ENCODE data around the gene ORAI2.
"Not testable (repeated sequence)": the region's sequence is repeated elsewhere in the genome, so short reads cannot be mapped to it uniquely, and the experiment has no call there.

Gene ORAI2

DNA sequence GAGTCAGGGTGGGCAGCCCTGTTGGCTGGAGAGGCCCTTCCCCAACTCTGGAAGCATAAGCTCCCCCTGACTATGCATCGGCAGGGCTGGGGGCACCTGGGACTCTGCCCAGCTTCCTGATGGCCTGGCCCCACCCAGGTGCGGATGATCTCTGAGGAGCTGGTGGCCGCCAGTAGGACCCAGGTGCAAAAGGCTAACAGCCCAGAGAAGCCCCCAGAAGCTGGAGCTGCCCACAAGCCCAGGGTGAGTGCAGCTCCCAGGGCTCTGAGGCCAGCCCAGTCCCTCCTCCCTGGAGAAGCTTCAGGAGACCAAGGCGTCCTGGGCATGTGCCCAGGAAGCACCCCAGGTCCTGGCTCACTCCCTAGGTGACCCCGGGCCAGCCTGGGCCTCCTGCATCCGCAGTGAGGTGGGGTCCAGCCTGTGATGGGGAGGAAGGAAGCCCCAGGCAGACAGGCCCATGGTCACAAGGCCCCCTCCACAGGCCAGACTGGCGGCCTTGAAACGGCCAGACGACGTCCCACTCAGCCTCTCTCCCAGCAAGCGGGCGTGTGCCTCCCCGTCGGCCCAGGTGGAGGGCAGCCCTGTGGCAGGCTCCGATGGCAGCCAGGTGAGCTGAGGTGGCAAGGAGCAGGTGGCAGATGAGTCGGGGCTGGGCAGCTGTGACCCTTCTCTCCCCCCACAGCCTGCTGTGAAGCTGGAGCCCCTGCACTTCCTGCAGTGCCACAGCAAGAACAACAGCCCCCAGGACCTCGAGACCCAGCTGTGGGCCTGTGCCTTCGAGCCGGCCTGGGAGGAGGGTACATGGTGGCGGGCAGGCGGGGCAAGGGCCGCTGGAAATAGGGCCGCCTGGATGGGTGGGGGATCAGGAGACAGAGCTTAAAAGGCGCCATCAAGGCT lies 34.5 kb downstream of the ORAI2 start:
- in situ Hi-C loops (cut with HindIII; ENCODE audit: low sequenced_read_pairs) = no loop called here

DNA sequence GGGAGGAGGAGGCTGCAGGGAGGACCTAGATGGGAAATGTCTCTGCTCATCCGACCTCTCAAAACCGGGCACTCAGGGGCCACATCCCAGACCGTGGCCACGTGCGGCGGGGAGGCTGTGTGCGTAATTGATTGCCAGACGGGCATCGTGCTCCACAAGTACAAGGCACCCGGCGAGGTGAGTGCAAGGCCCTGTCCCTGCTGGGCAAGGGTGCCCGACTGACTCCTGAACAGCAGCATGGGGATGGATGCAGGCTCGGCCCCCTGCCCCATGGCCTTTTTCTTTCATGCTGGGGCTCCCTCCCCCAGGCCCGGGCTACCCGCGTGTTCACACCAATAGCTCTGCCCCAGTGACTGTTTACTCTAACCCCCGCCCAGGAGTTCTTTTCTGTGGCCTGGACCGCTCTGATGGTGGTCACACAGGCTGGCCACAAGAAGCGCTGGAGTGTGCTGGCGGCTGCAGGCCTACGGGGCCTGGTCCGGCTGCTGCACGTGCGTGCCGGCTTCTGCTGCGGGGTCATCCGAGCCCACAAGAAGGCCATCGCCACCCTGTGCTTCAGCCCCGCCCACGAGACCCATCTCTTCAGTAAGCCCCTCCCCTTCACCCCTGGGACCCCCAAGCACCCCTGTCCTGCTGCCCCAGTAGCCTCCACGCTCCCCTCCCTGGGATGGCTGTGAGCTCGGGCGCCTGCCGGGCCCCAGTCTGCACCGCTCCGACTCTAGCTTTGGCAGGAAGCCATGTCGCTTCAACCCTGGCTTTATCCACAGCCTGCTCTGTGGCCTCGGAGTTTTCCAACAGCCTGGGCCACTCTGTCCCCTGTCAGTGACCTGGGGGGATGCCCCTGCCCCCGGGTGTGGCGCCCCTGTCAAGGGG lies 35.3 kb downstream of the ORAI2 start:
- in situ Hi-C loops (cut with HindIII; ENCODE audit: low sequenced_read_pairs) = no loop called here

DNA sequence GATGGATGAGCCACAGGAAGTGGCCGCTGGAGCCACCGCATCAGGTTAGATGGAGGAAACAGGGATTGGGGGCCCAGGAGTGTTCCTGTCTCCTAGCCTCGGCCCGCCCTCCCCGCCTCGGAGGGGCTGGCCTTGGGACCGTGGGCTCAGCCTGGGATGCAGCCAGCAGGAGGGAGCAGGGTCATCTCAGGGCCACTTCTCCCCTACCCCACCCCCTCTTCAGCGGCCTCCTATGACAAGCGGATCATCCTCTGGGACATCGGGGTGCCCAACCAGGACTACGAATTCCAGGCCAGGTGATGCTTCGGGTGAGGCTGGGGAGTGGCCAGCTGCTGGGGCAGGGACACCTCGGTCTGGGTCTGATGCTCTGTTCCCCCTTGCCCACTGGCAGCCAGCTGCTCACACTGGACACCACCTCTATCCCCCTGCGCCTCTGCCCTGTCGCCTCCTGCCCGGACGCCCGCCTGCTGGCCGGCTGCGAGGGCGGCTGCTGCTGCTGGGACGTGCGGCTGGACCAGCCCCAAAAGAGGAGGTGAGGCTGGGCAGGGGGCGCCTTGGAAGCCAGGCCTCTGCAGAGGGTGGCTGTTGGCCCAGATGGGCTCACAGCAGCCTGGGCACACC lies 36.1 kb downstream of the ORAI2 start:
- in situ Hi-C loops (cut with HindIII; ENCODE audit: low sequenced_read_pairs) = no loop called here

DNA sequence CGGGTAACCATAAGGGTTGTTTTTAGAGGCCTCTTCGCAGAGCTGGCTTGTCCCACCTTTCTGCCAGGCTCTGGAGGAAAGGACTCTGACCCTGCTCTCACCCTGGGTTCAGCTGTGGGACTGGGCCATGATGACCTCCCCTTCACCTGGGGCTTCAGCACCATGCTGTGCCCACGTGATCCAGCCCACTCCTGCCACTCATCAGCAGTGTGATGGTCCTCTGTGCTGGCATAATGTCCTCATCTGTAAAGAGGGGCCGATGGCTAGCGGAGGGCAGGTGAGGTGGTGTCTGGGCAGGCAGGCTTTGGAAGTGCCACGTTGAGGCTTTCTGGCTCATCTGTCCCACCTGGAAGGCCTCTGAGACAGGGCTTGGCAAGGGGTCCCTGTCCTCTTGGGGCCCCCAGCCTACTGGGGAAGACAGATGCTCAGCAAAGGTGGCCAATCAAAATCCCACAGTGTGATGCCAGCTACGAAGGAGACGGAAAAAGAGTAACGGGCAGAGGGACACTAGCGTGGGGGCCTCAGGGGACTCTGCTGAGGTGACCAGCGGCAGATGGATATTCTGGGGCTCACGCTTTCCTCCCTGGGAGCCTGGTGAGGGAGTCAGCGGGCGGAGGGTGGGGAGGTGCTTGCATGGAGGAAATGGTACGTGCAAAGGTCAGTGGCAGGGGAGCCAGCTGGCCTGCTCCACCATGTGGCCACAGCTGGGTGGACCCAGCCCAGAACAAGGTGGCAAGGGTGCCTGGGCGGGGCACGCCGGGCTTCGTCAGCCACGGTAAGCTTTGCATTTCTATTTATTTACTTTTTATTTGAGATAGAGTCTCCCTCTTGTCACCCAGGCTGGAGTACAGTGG lies 36.8 kb downstream of the ORAI2 start:
- in situ Hi-C loops (cut with HindIII; ENCODE audit: low sequenced_read_pairs) = no loop called here

DNA sequence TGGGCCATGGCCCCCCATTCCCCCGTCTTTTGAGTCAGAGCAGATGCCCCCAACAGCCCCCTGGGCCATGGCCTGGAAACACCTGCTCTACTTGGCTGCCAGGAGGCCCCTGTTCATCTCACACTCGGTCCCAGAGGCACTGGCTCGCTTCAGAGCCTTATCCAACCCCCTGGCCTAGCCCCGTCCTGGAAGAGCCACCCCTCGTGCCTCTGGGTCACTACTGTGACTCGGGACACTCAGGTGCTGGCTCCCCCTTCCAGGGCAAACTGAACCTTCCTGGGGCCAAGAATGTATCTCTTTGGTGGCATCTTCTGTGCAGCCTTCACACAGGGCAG lies 38.4 kb downstream of the ORAI2 start:
- in situ Hi-C loops (cut with HindIII; ENCODE audit: low sequenced_read_pairs) = no loop called here

DNA sequence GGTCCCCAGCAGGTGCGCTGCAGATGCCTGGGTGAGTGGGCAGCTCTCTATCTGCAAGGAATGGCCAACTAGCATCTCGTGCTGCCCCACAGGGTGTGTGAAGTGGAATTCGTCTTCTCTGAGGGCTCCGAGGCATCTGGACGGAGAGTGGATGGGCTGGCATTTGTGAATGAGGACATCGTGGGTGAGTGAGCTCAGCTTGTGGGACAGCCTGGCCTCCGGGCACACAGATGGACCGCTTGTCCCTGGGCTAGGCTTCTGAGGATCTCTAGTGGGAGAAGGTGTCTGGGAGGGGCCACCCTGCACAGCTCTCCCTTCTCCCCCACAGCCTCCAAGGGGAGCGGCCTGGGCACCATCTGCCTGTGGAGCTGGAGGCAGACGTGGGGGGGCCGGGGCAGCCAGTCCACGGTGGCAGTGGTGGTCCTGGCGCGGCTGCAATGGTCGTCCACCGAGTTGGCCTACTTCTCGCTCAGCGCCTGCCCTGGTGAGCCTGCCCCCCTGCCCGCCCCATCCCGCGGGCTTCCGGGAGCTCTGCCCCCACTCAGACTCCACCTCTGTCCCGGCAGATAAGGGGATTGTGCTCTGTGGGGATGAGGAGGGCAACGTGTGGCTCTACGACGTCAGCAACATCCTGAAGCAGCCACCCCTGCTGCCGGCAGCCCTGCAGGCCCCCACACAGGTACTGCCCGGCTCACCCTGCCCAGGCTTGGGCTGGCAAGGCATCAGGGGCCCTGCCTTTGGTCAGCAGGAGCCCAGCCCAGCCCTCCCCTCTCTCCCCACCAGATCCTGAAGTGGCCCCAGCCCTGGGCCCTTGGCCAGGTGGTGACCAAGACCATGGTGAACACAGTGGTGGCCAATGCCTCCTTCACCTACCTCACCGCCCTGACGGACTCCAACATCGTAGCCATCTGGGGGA lies 39.0 kb downstream of the ORAI2 start:
- in situ Hi-C loops (cut with HindIII; ENCODE audit: low sequenced_read_pairs) = no loop called here

DNA sequence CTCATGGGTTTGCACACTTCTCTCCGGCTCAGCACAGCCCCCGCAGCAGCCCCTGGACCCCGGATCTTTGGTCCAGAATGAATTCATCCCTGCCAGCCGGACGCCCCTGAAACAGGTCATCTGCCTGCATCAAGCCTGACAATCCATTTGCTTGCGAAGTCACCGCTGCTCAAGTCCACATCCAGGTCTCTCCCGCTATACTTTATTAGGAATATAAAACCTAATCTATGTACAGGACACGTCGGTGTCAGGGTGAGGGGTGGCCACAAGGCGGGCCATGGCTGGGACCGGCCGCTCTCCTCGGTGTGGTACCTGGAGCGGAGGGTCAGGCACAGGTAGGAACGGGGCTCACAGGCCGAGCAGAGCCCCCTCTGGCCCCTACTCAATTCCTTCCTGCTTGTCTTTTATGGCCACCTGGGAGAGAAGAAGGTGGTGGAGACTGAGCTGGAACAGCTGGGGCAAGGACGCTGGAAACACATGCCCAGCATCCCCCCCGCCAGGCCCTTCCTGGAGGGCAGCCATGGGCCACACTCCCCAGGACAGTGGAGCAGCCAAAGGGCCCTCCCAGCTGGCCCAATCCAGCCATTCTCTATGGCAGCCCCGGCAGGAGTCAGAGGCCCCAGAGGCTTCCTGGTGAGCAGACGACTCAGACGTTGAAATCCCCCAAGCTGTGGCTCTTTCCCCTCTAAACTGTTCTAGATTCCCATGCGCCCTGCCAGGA lies 40.1 kb downstream of the ORAI2 start:
- in situ Hi-C loops (cut with HindIII; ENCODE audit: low sequenced_read_pairs) = no loop called here

DNA sequence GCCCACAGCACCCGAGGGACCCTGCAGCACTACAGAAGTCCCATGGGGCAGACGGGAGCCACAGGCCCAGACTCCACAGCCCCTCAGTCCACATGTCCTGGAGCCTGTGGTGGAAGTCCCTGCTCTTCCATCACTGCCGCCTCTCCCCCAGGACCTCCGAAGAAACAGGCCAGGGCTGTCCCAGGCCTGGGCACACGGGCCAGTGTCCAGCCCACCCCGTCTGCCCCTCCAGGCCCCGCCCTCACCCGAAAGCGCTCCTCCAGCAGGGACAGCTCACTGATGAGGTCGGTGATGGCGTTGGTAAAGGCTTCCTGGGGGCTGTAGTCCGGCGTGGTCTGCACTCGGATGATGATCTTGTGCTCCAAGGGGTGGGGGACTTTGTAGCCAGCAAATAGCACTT lies 40.7 kb downstream of the ORAI2 start:
- in situ Hi-C loops (cut with HindIII; ENCODE audit: low sequenced_read_pairs) = not testable (repeated sequence)

DNA sequence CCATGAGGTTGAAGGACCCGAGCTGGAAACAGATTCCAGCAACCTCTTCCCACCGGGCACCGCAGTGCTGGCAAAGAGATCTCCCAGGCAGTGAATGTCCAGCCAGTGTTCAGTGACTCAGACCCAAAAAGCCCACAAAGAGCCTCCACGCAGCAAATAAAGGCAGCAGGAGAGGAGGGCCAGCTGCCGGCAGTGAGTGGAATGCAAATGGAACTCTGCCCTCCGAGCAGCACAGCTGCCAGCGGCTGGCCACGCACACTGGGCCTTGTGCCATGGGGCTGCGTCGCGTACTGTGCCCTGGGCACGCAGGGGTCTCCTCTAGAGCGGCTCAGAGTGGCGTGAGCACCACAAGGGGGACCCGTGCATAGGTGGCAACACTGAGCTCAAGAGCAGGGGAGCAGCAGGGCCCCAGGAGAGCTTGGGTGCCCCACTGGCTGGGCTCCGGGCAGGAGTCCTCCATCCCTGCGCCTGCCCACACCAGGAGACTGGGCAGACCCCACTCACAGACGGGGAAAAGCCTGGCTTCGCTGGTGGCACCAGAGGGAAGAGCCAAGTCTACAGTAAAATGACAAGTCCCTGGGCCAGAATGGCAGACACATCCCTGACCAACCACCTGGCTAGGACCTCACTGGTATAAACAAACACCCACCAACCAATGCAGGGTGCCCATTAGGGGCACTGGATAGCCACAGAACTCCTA lies 41.5 kb downstream of the ORAI2 start:
- in situ Hi-C loops (cut with HindIII; ENCODE audit: low sequenced_read_pairs) = not testable (repeated sequence)

DNA sequence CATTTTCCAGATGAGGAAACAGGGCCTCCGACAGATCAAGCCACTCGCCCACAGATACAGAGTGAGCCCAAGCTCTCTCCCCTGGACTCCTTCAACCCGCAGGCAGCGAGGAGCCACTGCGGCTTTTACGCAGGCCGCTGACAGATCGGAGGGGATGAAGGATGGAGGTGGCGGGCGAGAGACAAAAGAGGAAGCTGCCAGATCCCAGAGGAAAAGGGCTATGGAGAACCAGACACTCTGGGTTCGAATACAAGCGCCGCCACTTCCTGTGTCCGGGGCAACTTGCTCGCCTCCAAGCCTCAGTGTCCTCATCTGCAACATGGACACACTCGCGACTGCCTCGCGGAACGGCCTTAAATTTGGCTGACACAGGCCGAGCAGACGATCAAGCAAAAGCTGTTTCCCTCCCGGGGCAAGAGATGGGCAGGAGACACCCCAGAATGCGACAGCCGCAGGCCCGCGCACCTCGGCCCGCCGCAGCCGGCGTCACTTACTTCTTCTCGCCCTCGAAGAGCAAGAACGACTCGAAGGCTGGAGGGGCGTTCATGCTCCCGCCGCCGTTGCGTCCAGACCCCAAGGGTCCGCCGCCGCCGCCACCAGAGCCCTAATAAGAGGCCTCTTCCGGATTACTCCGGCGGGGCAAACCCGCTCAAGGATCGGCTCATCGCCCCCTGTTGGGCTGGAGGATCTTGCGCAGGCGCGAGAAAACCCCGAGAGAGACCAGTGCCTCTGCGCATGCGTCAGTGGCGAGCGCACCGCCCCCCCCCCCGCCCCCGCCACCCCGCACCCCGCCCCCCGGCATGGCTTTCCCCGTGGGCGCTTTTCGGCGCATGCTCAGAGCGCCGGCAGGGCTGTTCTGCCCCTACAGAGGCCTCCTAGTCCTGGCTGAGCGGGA lies 45.2 kb downstream of the ORAI2 start, which contains the start of gene POLR2J:
Gene POLR2J (minus strand): TSS at position 609 of the 895 bp plus-strand sequence. CDS start 62 bp downstream, at position 547.
- in situ Hi-C loops (cut with HindIII; ENCODE audit: low sequenced_read_pairs) = not testable (repeated sequence)

DNA sequence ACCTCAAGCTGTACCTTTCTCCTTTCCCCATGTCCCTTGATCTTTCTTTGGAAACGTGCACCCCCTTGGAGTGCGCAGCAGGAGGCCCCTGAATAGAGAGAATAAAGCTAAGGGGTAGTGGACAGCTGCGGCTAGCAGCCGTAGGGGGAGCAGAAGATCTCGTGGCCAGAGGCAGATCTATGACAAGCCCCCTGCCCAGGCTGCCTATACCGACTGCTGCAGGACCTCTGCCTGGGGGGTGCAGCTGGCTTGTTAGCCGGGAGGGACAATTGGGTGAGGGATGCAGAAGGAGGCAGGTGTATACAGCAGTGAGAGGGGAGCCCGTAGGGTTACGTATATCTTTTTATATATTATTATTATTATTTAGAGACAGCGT lies 45.8 kb downstream of the ORAI2 start:
- in situ Hi-C loops (cut with HindIII; ENCODE audit: low sequenced_read_pairs) = not testable (repeated sequence)

DNA sequence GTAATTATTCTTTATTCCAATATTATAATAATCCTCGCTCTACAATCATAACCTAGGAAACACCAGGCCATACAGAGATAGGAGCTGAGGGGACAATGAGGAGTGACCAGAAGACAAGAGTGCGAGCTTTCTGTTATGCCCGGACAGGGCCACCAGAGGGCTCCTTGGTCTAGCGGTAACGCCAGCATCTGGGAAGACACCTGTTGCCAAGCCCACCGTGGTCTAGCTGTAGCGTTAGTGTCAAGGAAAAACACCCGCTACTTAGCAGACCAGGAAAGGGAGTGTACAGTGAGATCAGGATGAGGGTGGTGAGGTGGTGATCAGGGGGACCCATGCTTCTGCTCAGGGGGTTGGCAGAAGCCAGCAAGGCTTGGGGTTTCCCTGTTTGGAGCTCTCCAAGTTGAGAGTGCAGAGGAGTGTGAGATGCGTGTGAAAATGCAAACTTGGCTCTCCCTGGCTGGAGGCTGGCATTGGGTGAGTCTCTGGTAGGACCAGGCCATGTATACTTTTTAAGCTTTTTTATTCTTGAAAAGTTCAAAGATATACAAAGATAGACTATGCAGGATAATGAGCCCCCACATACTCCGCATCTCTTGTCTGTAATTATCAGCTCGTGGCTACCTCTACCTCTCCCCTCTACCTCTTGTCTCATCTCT lies 46.7 kb downstream of the ORAI2 start:
- in situ Hi-C loops (cut with HindIII; ENCODE audit: low sequenced_read_pairs) = not testable (repeated sequence)

DNA sequence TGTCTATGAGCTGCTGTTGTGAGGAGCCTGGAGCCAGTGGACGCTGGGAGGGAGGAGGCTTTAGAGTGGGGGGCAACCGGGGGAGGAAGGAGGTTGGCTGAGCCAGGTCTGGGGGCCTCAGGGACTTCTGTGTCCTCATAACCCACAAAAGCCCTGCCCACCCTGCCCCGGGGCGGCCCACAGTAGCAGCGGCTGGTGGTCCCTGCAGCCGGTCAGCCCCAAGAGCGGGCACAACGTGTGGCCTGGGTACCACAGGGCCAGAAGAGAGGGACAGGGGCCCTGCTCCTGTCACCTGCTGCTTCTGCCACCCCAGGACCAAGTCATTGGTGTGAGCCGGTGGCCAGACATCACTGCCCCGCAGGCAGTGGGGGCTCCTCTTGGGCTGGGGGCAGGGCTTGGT lies 48.6 kb downstream of the ORAI2 start:
- in situ Hi-C loops (cut with HindIII; ENCODE audit: low sequenced_read_pairs) = not testable (repeated sequence)

DNA sequence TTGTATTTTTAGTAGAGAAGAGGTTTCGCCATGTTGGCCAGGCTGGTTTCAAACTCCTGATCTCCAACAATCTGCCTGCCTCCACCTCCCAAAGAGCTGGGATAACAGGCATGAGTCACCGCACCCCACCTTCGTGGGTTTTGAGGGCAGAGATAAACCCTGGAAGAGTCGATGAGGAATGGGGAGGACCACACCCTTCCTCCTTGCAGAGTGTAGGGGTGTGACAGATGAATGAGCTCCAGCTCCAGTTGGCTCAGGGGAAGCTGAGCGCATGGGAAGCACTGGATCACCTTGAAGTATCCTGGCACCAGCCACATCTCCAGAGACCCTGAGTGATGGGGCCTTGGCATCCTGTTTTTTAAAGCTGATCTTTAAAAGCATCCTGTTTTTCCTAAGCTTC lies 50.9 kb downstream of the ORAI2 start:
- in situ Hi-C loops (cut with HindIII; ENCODE audit: low sequenced_read_pairs) = not testable (repeated sequence)

DNA sequence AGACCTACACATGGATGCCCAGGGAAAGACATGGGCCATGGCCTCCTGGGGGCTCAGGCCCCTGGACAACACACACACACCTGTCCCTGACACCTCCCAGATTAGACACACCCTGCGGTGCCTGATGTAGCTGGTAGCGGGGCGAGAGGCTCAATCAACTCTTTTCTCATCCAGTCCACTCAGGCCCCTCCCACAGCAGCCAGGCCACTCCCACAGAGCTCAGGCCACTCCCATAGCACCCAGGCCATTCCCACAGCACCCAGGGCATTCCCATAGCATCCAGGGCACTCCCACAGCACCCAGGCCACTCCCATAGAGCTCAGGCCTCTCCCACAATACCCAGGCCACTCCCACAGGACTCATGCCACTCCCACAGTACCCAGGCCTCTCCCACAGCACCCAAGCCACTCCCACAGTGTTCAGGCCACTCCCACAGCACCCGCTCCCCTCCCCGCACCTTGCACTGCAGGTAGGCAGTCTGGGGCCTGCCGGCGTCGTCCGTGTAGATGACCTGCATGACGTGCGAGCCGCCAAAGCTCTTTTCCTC lies 57.2 kb downstream of the ORAI2 start:
- in situ Hi-C loops (cut with HindIII; ENCODE audit: low sequenced_read_pairs) = not testable (repeated sequence)

DNA sequence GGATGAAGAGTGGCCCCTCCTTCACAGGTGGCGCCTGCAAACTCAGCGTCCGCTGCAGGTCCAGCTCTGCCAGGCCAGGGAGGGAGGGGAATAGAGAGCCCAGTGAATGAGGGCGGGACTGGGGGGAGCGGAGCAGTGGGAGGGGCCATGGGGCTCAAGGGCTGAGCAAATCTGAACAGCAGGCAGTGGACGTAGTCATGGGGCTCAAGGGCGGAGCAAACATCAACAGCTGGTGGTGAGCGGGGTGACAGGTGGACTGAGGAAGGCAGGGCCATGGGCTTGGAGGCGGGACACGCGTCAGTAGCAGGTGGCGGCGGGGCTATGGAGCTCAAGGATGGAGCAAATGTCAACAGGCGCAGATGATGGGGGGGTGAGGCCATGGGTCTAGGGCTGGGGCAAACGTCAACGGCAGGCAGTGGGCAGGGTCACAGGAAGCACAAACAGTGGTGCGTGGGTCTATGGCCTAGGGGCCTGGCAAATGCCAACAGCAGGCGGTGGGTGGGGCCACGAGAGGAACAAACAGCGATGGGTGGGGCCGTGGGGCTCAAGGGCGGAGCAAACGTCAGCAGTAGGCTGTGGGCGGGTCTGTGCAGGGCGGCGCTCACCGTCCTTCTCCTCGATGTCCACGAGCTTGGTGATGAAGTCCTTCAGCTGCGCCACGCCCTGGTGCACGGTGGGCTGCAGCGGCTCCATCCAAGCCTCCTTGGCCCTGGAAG lies 60.0 kb downstream of the ORAI2 start:
- in situ Hi-C loops (cut with HindIII; ENCODE audit: low sequenced_read_pairs) = not testable (repeated sequence)
